EH (cell line): ENCODE results near the gene TBC1D16.
A peak's percentile ranks its signal among the peaks of the same experiment; 100 is the strongest.

Experiments used
- DNase-seq: peaks from one replicate; pipeline ENCODE4 v3.0.0-alpha.2; 2015; ENCODE audit warnings: low read depth

TBC1D16 gene

GRCh38 chr17:80024206-80024972, 11.3 kb downstream of the TBC1D16 start:
- DNase-seq, result no peak

- DNase-seq, result no peak
These were observed 12.0 kb downstream of the TBC1D16 start for GRCh38 chr17:80023481-80024205.

- DNase-seq, result no peak
These were observed 14.1 kb downstream of the TBC1D16 start for GRCh38 chr17:80021600-80021999.

- no peak for DNase-seq
These were observed 16.6 kb downstream of the TBC1D16 start for GRCh38 chr17:80018917-80019651.

GRCh38 chr17:80017226-80018010, 18.3 kb downstream of the TBC1D16 start:
- DNase-seq, result no peak

- no peak for DNase-seq
These were observed 22.6 kb downstream of the TBC1D16 start for GRCh38 chr17:80012765-80013741.

GRCh38 chr17:80011989-80012555, 23.6 kb downstream of the TBC1D16 start:
- DNase-seq, result no peak

GRCh38 chr17:80010283-80010858, 25.3 kb downstream of the TBC1D16 start:
- no peak for DNase-seq

- no peak for DNase-seq
These were observed 26.0 kb downstream of the TBC1D16 start for GRCh38 chr17:80009391-80010282.

- DNase-seq, result no peak
These were observed 26.8 kb downstream of the TBC1D16 start for GRCh38 chr17:80008848-80009247.

GRCh38 chr17:80008383-80008840, 27.3 kb downstream of the TBC1D16 start:
- peak; percentile 67 for DNase-seq

GRCh38 chr17:80007939-80008338, 27.7 kb downstream of the TBC1D16 start:
- DNase-seq, result no peak

GRCh38 chr17:80006811-80007752, 28.6 kb downstream of the TBC1D16 start:
- DNase-seq, result no peak

GRCh38 chr17:80006339-80006720, 29.3 kb downstream of the TBC1D16 start:
- DNase-seq, result no peak

GRCh38 chr17:80005360-80006338, 30.0 kb downstream of the TBC1D16 start:
- DNase-seq, result peak; percentile 53

- DNase-seq, result no peak
These were observed 31.7 kb downstream of the TBC1D16 start for GRCh38 chr17:80003969-80004368.
